Left ventricle myocardium inferior (tissue), 1 donor: Measurements from ENCODE around the gene KRTAP3-3. TPM values are rescaled to one million over a fixed set of nuclear protein-coding genes. Genes with fewer than 3 reads are reported as not detected.

Experiments
- DNase-seq: peaks from one replicate; pipeline ENCODE4 v3.0.0-alpha.2; 2020
- H3K27ac ChIP-seq: fragments of 200-600 bp; replicated peaks from 2 replicates; pipeline ENCODE4 v1.8.0; 2021
- H3K27me3 ChIP-seq: fragments of 200-600 bp; 2 replicates; pipeline ENCODE4 v1.8.0; 2021; ENCODE audit warnings: low read depth
- H3K36me3 ChIP-seq: fragments of 200-600 bp; 2 replicates; pipeline ENCODE4 v1.8.0; 2021
- H3K4me1 ChIP-seq: fragments of 200-600 bp; 2 replicates; pipeline ENCODE4 v1.8.0; 2021
- H3K4me3 ChIP-seq: fragments of 200-600 bp; 2 replicates; pipeline ENCODE4 v1.8.0; 2021; ENCODE audit warnings: mild to moderate bottlenecking, moderate library complexity
- H3K9me3 ChIP-seq: fragments of 200-600 bp; replicated peaks from 2 replicates; pipeline ENCODE4 v1.8.0; 2021
- intact Hi-C: fragments of 100-400 bp; cut with micrococcal nuclease; formaldehyde crosslinking; loops from one replicate; pipeline ENCODE4 v1.11.0; 2022
- total RNA-seq: library from RNA; stranded (reverse); fragmentation: NEBNext Ultra II Directional; extraction: Animal tissue kit (Norgen Biotek cat#: 25700); gene quantifications from one replicate; pipeline ENCODE4 v1.2.1, GENCODE V29; 2021
- TF ChIP-seq, protein P1 (sequence below): fragments of 200-600 bp; IDR thresholded peaks from 2 replicates; pipeline ENCODE4 v1.8.0; 2021; ENCODE audit warnings: antibody characterized with exemption, mild to moderate bottlenecking, borderline replicate concordance
- donor health status: DM: no; HTN: yes; CAD: no; lungs with severe emphysema.

Gene KRTAP3-3
- total RNA-seq, 1 donor from 2014 or later = not detected

- intact Hi-C loops = no loop called here
- TF ChIP-seq, protein P1, sequence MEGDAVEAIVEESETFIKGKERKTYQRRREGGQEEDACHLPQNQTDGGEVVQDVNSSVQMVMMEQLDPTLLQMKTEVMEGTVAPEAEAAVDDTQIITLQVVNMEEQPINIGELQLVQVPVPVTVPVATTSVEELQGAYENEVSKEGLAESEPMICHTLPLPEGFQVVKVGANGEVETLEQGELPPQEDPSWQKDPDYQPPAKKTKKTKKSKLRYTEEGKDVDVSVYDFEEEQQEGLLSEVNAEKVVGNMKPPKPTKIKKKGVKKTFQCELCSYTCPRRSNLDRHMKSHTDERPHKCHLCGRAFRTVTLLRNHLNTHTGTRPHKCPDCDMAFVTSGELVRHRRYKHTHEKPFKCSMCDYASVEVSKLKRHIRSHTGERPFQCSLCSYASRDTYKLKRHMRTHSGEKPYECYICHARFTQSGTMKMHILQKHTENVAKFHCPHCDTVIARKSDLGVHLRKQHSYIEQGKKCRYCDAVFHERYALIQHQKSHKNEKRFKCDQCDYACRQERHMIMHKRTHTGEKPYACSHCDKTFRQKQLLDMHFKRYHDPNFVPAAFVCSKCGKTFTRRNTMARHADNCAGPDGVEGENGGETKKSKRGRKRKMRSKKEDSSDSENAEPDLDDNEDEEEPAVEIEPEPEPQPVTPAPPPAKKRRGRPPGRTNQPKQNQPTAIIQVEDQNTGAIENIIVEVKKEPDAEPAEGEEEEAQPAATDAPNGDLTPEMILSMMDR = no peak
- peaks cover 8% of the 10 kb centered on the region for H3K4me1 ChIP-seq
Observed at GRCh38 chr17:41016578-41017215, 22.7 kb upstream of the KRTAP3-3 start.

DNA sequence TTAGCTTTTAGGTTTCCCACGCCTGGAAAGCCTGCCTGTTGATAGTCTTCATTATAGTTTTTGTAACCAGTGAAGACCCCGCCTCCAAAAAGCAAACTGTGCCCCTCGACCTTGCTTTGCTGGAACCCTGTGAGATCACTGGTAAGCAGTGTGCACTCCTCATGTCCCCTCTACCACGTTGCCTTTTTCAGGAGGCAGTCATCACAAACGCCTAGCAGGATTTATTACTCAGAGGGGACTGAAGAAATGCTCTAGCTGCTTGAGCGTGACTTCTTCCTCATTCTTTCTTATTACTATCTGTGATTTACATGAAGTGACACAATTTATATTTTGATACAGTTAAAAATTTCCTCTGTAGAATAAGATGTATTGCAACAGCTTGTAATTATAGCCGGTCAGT is 21.5 kb upstream of the KRTAP3-3 start:
- TF ChIP-seq, protein P1 = no peak
- Histone ChIP-seq H3K36me3 (no peaks in the 10 kb centered on the region), H3K4me1 (peaks cover 8% of the 10 kb centered on the region), H3K9me3 (no peaks in the 10 kb centered on the region), H3K27me3 (no peaks in the 10 kb centered on the region), H3K4me3 (no peak overlapping the region), H3K27ac (no peak overlapping the region)
- DNase-seq = no peak
- intact Hi-C loops = no loop called here

More at GRCh38 chr17:41016578-41017215, 22.7 kb upstream of the KRTAP3-3 start:
- no peaks in the 10 kb centered on the region for H3K27me3 ChIP-seq
- no peaks in the 10 kb centered on the region for H3K36me3 ChIP-seq
- no peaks in the 10 kb centered on the region for H3K9me3 ChIP-seq
- no peak overlapping the region for H3K4me3 ChIP-seq
- DNase-seq = no peak
- H3K27ac ChIP-seq = no peak overlapping the region

DNA sequence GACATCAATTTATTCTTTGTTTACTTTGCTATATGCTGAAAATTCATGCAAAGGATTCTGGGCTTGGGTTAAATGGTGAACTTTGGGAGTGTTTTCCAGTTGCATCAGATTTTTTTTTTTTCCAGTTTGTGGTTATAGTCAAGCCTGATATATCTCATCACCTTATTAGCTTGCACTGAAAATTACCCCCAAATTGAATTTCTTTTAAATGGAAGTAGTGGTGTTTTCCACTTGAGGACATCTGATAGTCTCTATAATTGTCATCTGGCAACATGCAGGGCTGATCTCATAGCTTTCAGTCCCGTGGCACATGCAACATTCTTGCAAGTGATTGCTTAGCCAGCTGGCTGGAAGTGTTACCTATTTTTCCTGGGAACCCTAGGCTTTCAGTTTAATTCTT is 19.6 kb upstream of the KRTAP3-3 start:
- Histone ChIP-seq H3K36me3 (no peaks in the 10 kb centered on the region), H3K27ac (no peak overlapping the region), H3K4me3 (no peak overlapping the region), H3K4me1 (peaks cover 8% of the 10 kb centered on the region), H3K27me3 (no peaks in the 10 kb centered on the region), H3K9me3 (no peaks in the 10 kb centered on the region)
- intact Hi-C loops = no loop called here
- TF ChIP-seq, protein P1 = no peak
- no peak for DNase-seq

DNA sequence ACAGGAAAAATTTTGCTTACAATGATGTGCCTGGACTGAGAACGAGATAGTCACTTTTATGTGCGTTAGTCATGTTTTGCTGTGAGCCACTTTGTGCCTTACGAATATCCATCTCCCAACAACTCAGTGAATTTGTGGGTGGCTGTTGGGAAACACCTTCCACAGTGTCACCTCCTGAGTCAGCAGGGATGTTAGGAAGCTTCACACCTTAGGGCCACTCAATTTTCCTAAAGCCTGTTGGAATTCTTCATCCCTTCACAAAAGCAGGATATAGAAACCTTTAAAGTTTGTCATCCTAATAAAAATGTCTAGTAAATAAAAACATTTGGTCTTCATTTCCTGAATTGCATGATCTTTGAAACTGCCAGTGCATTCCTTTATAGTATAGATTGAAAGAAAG is 19.2 kb upstream of the KRTAP3-3 start:
- no peaks in the 10 kb centered on the region for H3K36me3 ChIP-seq
- DNase-seq = no peak
- TF ChIP-seq, protein P1 = no peak
- intact Hi-C loops = no loop called here
- no peak overlapping the region for H3K27ac ChIP-seq
- no peaks in the 10 kb centered on the region for H3K27me3 ChIP-seq
- peaks cover 8% of the 10 kb centered on the region for H3K4me1 ChIP-seq
- H3K9me3 ChIP-seq = no peaks in the 10 kb centered on the region
- H3K4me3 ChIP-seq = no peak overlapping the region

GRCh38 chr17:41012326-41013120 is 18.6 kb upstream of the KRTAP3-3 start:
- Histone ChIP-seq H3K27ac (no peak overlapping the region), H3K4me1 (peaks cover 8% of the 10 kb centered on the region), H3K9me3 (no peaks in the 10 kb centered on the region), H3K36me3 (no peaks in the 10 kb centered on the region), H3K27me3 (no peaks in the 10 kb centered on the region), H3K4me3 (no peak overlapping the region)
- DNase-seq = no peak
- TF ChIP-seq, protein P1 = no peak
- intact Hi-C loops = no loop called here
